HCT116 (cell line): Measurements from ENCODE around the gene PDE9A. TPM values are rescaled to one million over a fixed set of nuclear protein-coding genes. Genes with fewer than 3 reads are reported as not detected.

Source experiments
- ATAC-seq: fragments of 200-7000 bp; cut with Tn5 transposase; 2 replicates; pipeline ENCODE4 v1.9.1; 2020; ENCODE audit warnings: mild to moderate bottlenecking, moderate library complexity
- BruUV-seq: library from RNA; stranded (reverse); fragments of 400-500 nt; replicated peaks from 2 replicates; lab custom pipeline; 2021; lab: Mats Ljungman, UMichigan
- CTCF ChIA-PET: fragments of 300-600 bp; sonication (Branson Sonifier 250); formaldehyde crosslinking; loops from one replicate; lab custom pipeline; 2021; ENCODE audit warnings: antibody characterized with exemption; lab: Charles Lee
- POLR2A ChIA-PET: fragments of 300-600, 350-600 bp; sonication (Branson Sonifier 250); formaldehyde crosslinking; loops from one replicate; lab custom pipeline; 2021; ENCODE audit warnings: antibody characterized with exemption; lab: Charles Lee
- RAD21 ChIA-PET, 2 experiments: fragments of 300-600 bp; sonication (Branson Sonifier 250); formaldehyde crosslinking; loops; one replicate each; lab custom pipeline; 2023; ENCODE audit warnings: low total read pairs in 2 of 2; ENCODE audit not compliant: uncharacterized antibody in 2 of 2, unreplicated experiment in 2 of 2, low non-redundant PET in 1 of 2; lab: Charles Lee
- DNase-seq: peaks from one replicate; pipeline ENCODE4 v3.0.0-alpha.2; 2010; ENCODE audit warnings: low read depth, low spot score
- H2AFZ ChIP-seq: fragments of 200-600 bp; shearing (Covaris generic), sonication (generic); 2 replicates; pipeline ENCODE4 v1.6.1; 2017; ENCODE audit warnings: low read depth, mixed run types, mixed read lengths, antibody characterized with exemption, low read length; ENCODE audit not compliant: poor library complexity, severe bottlenecking
- H3K27ac ChIP-seq: 2 replicates; pipeline ENCODE4 v1.5.1; 2012; ENCODE audit warnings: low read depth, low read length
- H3K27me3 ChIP-seq: fragments of 200-600 bp; sonication (generic); 2 replicates; pipeline ENCODE4 v1.6.1; 2016; ENCODE audit warnings: mixed run types, low read length, mixed read lengths; ENCODE audit not compliant: insufficient read depth
- H3K36me3 ChIP-seq, 2 experiments: fragments of 200-500 bp in 1 of 2; fragments of 200-600 bp in 1 of 2; sonication (Bioruptor generic) in 1 of 2; sonication (generic) in 1 of 2; 2 replicates each; pipeline versions ENCODE4 v1.5.1 to v1.6.1; 2014 to 2016; ENCODE audit warnings: low read length in 2 of 2, inconsistent platforms in 1 of 2, mixed read lengths in 1 of 2, mixed run types in 1 of 2; ENCODE audit not compliant: insufficient read depth in 2 of 2, control insufficient read depth in 1 of 2
- H3K4me1 ChIP-seq, 2 experiments: fragments of 200-600 bp in 1 of 2; sonication (generic) in 1 of 2; 2 replicates each; pipeline versions ENCODE4 v1.5.1 to v1.6.1; 2012 to 2017; ENCODE audit warnings: low read length in 2 of 2, inconsistent platforms in 1 of 2, mild to moderate bottlenecking in 1 of 2, mixed read lengths in 1 of 2, mixed run types in 1 of 2, moderate library complexity in 1 of 2; ENCODE audit not compliant: insufficient read depth in 2 of 2, control insufficient read depth in 1 of 2
- H3K4me2 ChIP-seq: fragments of 200-600 bp; sonication (generic); 2 replicates; pipeline ENCODE4 v1.6.1; 2017; ENCODE audit warnings: mixed run types, low read length, mixed read lengths
- H3K4me3 ChIP-seq, 2 experiments: fragments of 200-600 bp in 1 of 2; sonication (generic) in 1 of 2; replicated peaks in 1 of 2; 2 replicates each; pipeline ENCODE4 v1.5.1; 2011 to 2016; ENCODE audit warnings: low read length in 2 of 2, control low read depth in 1 of 2, low read depth in 1 of 2, mild to moderate bottlenecking in 1 of 2, mixed read lengths in 1 of 2, mixed run types in 1 of 2
- H3K79me2 ChIP-seq: fragments of 200-600 bp; sonication (generic); 2 replicates; pipeline ENCODE4 v1.6.1; 2017; ENCODE audit warnings: mild to moderate bottlenecking, mixed run types, low read length, moderate library complexity, mixed read lengths; ENCODE audit not compliant: insufficient read depth
- H3K9ac ChIP-seq: fragments of 200-600 bp; sonication (generic); 2 replicates; pipeline ENCODE4 v1.6.1; 2016; ENCODE audit warnings: low read length, mixed read lengths
- H3K9me2 ChIP-seq: fragments of 200-600 bp; sonication (generic), shearing (Covaris generic); 2 replicates; pipeline ENCODE4 v1.6.1; 2017; ENCODE audit warnings: mixed run types, mild to moderate bottlenecking, moderate library complexity; ENCODE audit not compliant: insufficient read depth
- H3K9me3 ChIP-seq, 2 experiments: fragments of 200-500 bp in 1 of 2; fragments of 200-600 bp in 1 of 2; sonication (Bioruptor generic) in 1 of 2; sonication (generic) in 1 of 2; 2 replicates each; pipeline ENCODE4 v1.6.1; 2014 to 2017; ENCODE audit warnings: low read length in 2 of 2, mixed read lengths in 2 of 2, inconsistent platforms in 1 of 2, low read depth in 1 of 2, mild to moderate bottlenecking in 1 of 2, mixed run types in 1 of 2, moderate library complexity in 1 of 2; ENCODE audit not compliant: control insufficient read depth in 1 of 2, insufficient read depth in 1 of 2
- H4K20me1 ChIP-seq: fragments of 200-600 bp; sonication (generic), shearing (Covaris generic); 2 replicates; pipeline ENCODE4 v1.6.1; 2017; ENCODE audit warnings: mixed run types, mild to moderate bottlenecking, moderate library complexity; ENCODE audit not compliant: insufficient read depth
- CTCF ChIP-seq, 3 experiments: fragments of 200-600 bp in 1 of 3; sonication (generic) in 1 of 3; IDR thresholded peaks in 2 of 3; conservative IDR thresholded peaks in 1 of 3; 2 replicates each; pipeline ENCODE4 v1.5.1; 2012 to 2017; ENCODE audit warnings: low read depth in 2 of 3, low read length in 2 of 3, antibody characterized with exemption in 1 of 3, borderline replicate concordance in 1 of 3, control low read depth in 1 of 3, mild to moderate bottlenecking in 1 of 3, mixed read lengths in 1 of 3, mixed run types in 1 of 3, moderate library complexity in 1 of 3; ENCODE audit not compliant: insufficient read depth in 1 of 3
- EGR1 ChIP-seq: IDR thresholded peaks from 2 replicates; pipeline ENCODE4 v1.6.1; 2012; ENCODE audit warnings: low read depth
- ELF1 ChIP-seq: IDR thresholded peaks from 2 replicates; pipeline ENCODE4 v1.6.1; 2012; ENCODE audit warnings: low read depth, borderline replicate concordance
- EZH2 ChIP-seq: fragments of 200-600 bp; sonication (generic); IDR thresholded peaks from 2 replicates; pipeline ENCODE4 v1.6.1; 2017; ENCODE audit warnings: antibody characterized with exemption, mixed run types
- MAX ChIP-seq: IDR thresholded peaks from 2 replicates; pipeline ENCODE4 v1.6.1; 2012
- ZNF274 ChIP-seq: fragments of 200-500 bp; sonication (Bioruptor generic); IDR thresholded peaks from 2 replicates; pipeline ENCODE4 v1.6.1; 2014; ENCODE audit warnings: mild to moderate bottlenecking, low read depth, low read length, inconsistent platforms
- intact Hi-C: fragments of 100-400 bp; cut with micrococcal nuclease; formaldehyde crosslinking; loops from 2 replicates; pipeline ENCODE4 v1.10.0; 2022
- total RNA-seq: library from RNA; stranded (reverse); gene quantifications from one replicate; pipeline ENCODE4 v1.2.1, GENCODE V29; 2021; ENCODE audit not compliant: unreplicated experiment

PDE9A gene
- total RNA-seq, 1 experiment from 2014 or later, result 31.4 TPM

GRCh38 chr21:42703136-42703908 is 49.9 kb downstream of the PDE9A start:
- Histone ChIP-seq H3K9ac (no peak overlapping the region), H3K27ac (no peak overlapping the region), H3K79me2 (no peaks in the 10 kb centered on the region), H3K4me1 (no peaks in the 10 kb centered on the region), H3K36me3 (0 out of 4 replicates have a peak, but pooled peaks cover 0 to 2% of the 10 kb centered on the region in 2 experiments)
- RAD21 ChIA-PET, result no interaction called here
- intact Hi-C loops, result no loop called here
- BruUV-seq, result no TSS peak
- ATAC-seq, result no peak
- TF ChIP-seq ELF1 (no peak), ZNF274 (no peak), EZH2 (no peak), MAX (no peak), EGR1 (no peak), CTCF (IDR thresholded peaks at IDR 0.05 in 2 of 3, conservative IDR thresholded peaks at IDR 0.05 in 1 of 3; ENCODE audit: borderline replicate concordance in 1 of 3, insufficient read depth in 1 of 3, low read depth in 2 of 3, low read length in 2 of 3) (no peak)
- TF ChIP-seq, all 23 proteins: peak for 0
- Histone ChIP-seq H3K9me3 (peaks cover 0 to 10% of the 10 kb centered on the region in 2 experiments; a peak in 1 of 4 replicates), H3K27me3 (no peaks in the 10 kb centered on the region), H3K4me2 (no peak overlapping the region), H3K4me3 (no peak overlapping the region), H4K20me1 (no peaks in the 10 kb centered on the region), H2AFZ (no peak overlapping the region), H3K9me2 (no peaks in the 10 kb centered on the region)
- no peak for DNase-seq
- ChIA-PET POLR2A (no interaction called here), CTCF (no interaction called here)
